SK-N-DZ (cell line): ENCODE data around the gene NEURL4.
A peak's percentile ranks its signal among the peaks of the same experiment; 100 is the strongest.
"Not testable (repeated sequence)": the region's sequence is repeated elsewhere in the genome, so short reads cannot be mapped to it uniquely, and the experiment has no call there.

Experiments
- DNase-seq: peaks from one replicate; pipeline ENCODE4 v3.0.0-alpha.2; 2015; ENCODE audit warnings: low spot score

NEURL4 gene

GRCh38 chr17:7347630-7348477 is 18.7 kb upstream of the NEURL4 start:
- no peak for DNase-seq

- DNase-seq, result no peak
Observed at GRCh38 chr17:7346761-7347614, 17.9 kb upstream of the NEURL4 start.

DNA sequence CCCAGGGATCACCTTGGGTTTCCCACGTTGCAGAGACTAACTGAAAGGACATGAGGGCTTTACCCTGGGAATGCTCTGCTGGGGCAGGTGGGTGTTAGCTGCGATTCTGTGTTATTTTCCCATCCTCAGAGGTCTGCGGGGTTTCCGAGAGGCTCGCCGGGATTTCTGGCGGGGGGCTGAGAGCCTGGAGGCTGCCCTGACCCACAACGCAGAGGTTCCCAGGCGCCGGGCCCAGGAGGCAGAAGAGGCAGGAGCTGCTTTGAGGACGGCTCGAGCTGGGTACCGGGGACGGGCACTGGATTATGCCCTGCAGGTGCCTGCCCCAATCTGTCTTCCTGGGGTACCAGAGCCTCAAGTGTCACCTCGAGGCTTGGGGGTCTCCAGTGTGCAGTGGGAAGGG is 14.1 kb upstream of the NEURL4 start:
- no peak for DNase-seq

DNA sequence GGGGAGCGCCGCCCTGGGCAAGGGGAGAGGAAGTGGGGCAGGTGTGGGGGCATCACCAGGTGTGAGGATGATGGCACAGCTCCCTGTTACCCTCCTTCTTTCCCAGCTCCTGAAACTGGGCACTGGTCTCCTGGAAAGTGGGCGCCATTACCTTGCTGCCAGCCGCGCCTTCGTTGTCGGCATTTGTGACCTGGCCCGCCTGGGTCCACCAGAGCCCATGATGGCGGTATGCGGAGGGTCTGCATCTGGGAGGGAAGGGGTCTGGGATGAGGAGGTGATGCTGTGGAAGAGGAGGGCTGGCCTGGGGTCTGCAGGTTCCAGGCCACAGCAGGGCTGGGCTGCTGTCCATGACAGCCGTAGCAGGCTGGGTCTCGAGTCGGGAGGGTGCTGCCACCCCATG is 12.7 kb upstream of the NEURL4 start:
- DNase-seq, result no peak

DNA sequence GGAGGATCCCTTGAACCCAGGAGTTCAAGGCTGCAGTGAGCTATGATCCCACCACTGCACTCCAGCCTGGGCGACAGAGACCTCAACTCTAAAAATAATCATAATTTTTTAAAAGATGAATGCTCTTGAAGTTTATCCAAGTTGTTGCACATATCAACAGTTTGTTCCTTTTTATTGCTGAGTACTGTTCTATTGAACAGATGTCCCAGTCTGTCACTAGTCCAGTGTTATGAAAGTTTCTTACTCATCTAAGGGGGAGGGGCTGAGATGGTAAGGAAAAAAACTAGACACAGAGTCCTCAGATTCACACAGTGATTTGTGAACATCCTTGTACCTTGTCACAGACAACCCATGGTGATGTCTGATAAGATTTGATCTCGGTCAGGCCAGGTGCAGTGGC is 11.0 kb upstream of the NEURL4 start:
- no peak for DNase-seq

DNA sequence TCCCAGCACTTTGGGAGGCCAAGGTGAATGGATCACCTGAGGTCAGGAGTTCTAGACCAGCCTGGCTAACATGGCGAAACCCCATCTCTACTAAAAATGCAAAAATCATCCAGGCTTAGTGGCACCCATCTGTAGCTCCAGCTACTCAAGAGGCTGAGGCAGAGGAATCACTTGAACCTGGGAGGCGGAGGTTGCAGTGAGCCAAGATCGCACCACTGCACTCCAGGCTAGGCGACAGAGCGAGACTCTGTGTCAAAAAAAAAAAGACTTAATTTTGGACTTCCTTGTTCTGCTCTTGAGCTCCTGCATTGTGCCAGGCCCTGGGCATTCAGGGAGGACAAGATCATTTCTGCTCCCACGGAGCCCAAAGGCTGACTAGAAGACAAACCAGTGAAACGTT is 8.5 kb upstream of the NEURL4 start:
- not testable (repeated sequence) for DNase-seq

GRCh38 chr17:7336240-7337175 is 7.4 kb upstream of the NEURL4 start, which contains the start of gene ACAP1:
TSS of gene ACAP1 (plus strand) at chr17:7336529. CDS start at chr17:7336735, 206 bp downstream.
- no peak for DNase-seq

DNA sequence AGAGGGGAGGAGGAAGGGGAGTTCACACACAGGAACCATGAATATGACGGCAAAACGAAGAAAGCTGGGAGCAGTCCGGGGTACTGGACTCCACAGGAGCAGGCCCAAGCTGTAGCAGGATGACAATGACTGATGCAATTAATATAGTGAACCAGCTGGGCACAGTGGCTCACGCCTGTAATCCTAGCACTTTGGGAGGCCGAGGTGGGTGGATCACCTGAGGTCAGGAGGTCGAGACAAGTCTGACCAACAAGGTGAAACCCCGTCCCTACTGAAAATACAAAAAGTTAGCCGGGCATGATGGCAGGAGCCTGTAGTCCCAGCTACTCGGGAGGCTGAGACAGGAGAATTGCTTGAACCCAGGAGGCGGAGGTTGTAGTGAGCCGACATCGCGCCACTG is 6.6 kb upstream of the NEURL4 start:
- DNase-seq, result not testable (repeated sequence)

GRCh38 chr17:7334938-7335538 is 5.9 kb upstream of the NEURL4 start:
- DNase-seq, result no peak

DNA sequence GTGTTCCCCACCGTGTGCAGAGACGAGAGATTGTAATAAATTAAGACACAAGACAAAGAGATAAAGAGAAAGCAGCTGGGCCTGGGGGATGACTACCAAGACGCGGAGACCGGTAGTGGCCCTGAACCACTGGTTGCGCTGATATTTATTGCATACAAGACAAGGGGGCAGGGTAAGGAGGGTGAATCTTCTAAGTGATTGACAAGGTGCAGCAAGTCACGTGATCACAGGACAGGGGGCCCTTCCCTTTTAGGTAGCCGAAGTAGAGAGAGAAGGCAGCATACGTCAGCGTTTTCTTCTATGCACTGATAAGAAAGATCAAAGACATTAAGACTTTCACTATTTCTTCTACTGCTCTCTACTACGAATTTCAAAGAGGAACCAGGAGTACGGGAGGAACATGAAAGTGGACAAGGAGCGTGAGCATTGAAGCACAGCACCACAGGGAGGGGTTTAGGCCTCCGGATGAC is 3.5 kb upstream of the NEURL4 start:
- DNase-seq, result not testable (repeated sequence)

GRCh38 chr17:7332111-7332510 is 3.0 kb upstream of the NEURL4 start:
- DNase-seq, result no peak

DNA sequence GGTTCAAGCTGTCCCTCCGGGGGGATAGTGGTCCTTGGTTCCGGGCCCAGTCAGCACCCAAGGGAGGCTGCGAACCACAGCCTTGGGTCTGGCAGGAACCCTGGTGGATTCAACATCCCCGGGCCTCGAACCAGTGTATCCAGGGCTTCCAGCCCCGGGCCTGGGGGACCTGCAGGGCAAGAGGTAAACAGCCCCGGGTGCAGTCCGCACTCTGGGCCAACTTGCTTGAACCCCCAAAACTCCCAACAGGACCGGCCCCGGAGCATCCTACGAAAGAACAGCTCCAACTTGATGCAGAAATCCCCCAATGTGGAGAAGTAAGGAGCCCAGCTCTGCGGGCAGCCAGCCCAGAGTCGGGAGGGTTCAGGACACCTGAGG is 1.5 kb upstream of the NEURL4 start:
- no peak for DNase-seq

DNA sequence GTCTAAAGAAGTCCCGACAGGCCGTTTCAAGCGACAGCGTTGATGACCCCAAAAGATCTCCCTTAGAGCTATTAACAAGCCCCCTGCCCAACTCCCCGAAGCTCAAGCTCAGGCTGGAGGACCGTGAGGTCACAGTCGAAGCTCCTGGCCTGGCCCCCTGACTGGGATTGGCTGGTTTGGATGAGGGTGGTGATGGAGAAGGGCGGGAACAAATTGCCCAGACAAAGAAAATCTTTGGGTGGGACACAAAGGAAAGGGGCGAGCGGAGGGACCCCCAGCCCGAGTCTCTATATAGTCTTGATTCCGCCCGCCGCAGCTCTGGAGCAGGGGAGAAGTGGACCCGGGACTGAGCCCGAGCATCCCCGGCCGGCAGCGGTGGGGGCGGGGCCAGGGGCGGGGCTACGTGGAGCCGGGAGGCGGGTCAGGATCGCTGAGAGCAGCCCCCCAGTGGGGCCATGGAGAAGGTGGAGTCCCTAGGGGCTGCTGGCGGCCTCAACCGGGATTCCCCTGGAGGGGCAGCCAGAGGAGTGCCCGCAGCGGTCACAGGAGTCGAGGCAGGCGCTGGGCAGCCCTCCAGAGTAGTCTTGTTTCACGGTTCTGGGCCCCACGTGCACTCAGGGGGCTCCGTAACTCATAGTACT is 982 bp upstream of the NEURL4 start:
- peak; percentile 95 for DNase-seq

DNA sequence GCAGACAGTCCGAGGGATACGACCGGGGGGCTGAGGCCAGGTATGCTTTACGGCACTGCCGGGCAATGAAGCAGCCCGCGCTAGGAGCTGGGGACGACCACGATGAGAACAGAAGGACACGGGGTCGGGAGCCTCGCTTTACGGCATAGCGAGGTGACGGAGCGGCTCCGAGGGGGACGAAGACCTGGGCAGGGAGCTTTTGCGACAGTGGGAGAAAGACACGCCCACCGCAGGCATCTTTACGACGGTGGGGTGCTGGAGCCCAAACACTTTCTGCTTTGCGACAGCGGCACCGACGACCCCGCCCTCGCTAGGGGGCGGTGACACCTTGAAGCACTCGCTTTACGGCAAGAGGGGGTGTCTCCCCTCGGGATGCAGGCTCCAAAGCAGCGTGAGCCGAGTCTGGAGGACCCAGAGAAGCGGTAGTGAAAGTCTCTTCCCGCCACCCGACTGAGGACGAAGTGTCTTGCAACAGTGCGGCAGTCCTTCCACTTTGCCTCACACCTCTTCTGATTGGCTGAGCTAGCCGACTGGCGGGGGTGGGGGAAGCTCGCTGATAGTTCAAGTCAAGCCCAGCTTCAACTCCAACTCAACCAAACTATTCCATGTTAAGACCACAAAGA is 350 bp upstream of the NEURL4 start:
- peak; percentile 100 for DNase-seq

DNA sequence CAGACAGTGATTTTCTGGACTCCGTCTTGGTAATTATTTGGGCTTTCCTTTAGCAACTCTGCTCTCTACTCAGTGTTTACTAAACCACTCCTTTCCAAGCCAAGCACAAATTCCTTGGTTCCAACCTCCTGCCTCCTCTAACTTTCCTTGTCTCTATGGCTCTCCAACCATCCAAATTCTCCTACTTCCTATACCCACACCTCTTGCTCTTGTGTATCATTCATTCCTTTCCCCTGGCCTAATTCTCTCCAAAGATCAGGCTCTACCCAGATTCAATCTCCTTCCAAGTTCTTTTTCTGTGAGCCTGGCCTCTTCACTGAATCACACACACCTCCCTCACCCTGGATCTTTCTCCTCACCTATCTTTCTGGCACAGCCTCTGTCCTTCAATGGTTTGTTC is 1.1 kb downstream of the NEURL4 start:
- no peak for DNase-seq

GRCh38 chr17:7327501-7327900 is 1.6 kb downstream of the NEURL4 start:
- no peak for DNase-seq

GRCh38 chr17:7327056-7327455 is 2.1 kb downstream of the NEURL4 start:
- DNase-seq, result no peak

- no peak for DNase-seq
Observed at GRCh38 chr17:7326186-7326585, 2.9 kb downstream of the NEURL4 start.

DNA sequence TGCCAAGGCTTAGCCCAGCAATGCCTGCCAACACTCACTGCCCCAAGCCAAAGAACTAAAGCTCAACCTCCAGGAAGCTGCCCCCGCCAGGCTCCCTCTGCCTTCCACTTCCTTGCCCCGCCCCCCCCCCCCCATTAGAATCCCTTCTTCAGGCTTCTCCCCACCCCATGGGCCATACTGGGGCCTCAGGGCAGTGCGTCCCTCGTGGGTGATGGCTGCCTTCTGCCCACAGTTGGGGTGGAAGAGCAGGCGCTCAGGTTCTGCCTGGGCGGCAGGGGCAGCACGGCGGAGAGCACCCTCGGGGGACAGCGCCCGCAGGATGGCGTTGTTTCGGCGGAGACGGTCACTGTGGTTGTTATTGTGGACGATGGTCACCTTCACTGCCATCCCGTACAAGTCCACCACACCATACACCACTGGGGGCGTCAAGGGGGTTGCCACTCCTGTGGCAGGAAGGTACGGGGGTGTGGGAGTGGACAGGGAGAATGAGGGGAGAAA is 4.1 kb downstream of the NEURL4 start:
- DNase-seq, result no peak

- DNase-seq, result no peak
Observed at GRCh38 chr17:7324438-7324779, 4.7 kb downstream of the NEURL4 start.
